ENCODE data around the gene CIDEA. TPM values are rescaled to one million over a fixed set of nuclear protein-coding genes. Genes with fewer than 3 reads are reported as not detected.
"Not testable (repeated sequence)": the region's sequence is repeated elsewhere in the genome, so short reads cannot be mapped to it uniquely, and the experiment has no call there.

Gene CIDEA
- total RNA-seq, 1 experiment from 2014 or later = not detected

GRCh38 chr18:12236141-12236540 is 18.0 kb upstream of the CIDEA start:
- Histone ChIP-seq H3K4me2 (ENCODE audit: low read depth, low read length, poor library complexity, severe bottlenecking) (no peak overlapping the region), H3K27me3 (ENCODE audit: low read length) (no peaks in the 10 kb centered on the region), H4K20me1 (ENCODE audit: insufficient read depth, low read depth, low read length) (no peaks in the 10 kb centered on the region), H3K4me1 (ENCODE audit: low read length) (peaks cover 7% of the 10 kb centered on the region), H2AFZ (ENCODE audit: low read length) (no peak overlapping the region), H3K9ac (ENCODE audit: low read length) (no peak overlapping the region), H3K4me3 (ENCODE audit: low read length) (no peak overlapping the region), H3K27ac (ENCODE audit: low read length) (no peak overlapping the region), H3K79me2 (ENCODE audit: low read length) (no peaks in the 10 kb centered on the region), H3K36me3 (ENCODE audit: insufficient read depth, low read length) (no peaks in the 10 kb centered on the region), H3K9me3 (ENCODE audit: low read length) (no peaks in the 10 kb centered on the region), H3K9me2 (replicated peaks; ENCODE audit: insufficient read depth, low read length) (no peaks in the 10 kb centered on the region)
- no peak for DNase-seq

GRCh38 chr18:12236934-12237832 is 17.0 kb upstream of the CIDEA start:
- H3K36me3 ChIP-seq (ENCODE audit: insufficient read depth, low read length) = no peaks in the 10 kb centered on the region
- H3K9me3 ChIP-seq (ENCODE audit: low read length) = no peaks in the 10 kb centered on the region
- H3K9ac ChIP-seq (ENCODE audit: low read length) = no peak overlapping the region
- H3K4me3 ChIP-seq (ENCODE audit: low read length) = no peak overlapping the region
- no peaks in the 10 kb centered on the region for H3K9me2 ChIP-seq (replicated peaks; ENCODE audit: insufficient read depth, low read length)
- no peak overlapping the region for H3K27ac ChIP-seq (ENCODE audit: low read length)
- H4K20me1 ChIP-seq (ENCODE audit: insufficient read depth, low read depth, low read length) = no peaks in the 10 kb centered on the region
- no peak overlapping the region for H2AFZ ChIP-seq (ENCODE audit: low read length)
- no peaks in the 10 kb centered on the region for H3K27me3 ChIP-seq (ENCODE audit: low read length)
- DNase-seq = peak; percentile 86
- H3K4me2 ChIP-seq (ENCODE audit: low read depth, low read length, poor library complexity, severe bottlenecking) = no peak overlapping the region
- H3K79me2 ChIP-seq (ENCODE audit: low read length) = no peaks in the 10 kb centered on the region
- peaks cover 7% of the 10 kb centered on the region for H3K4me1 ChIP-seq (ENCODE audit: low read length)

- H3K4me1 ChIP-seq (ENCODE audit: low read length) = peaks cover 7% of the 10 kb centered on the region
- no peaks in the 10 kb centered on the region for H4K20me1 ChIP-seq (ENCODE audit: insufficient read depth, low read depth, low read length)
- H3K27me3 ChIP-seq (ENCODE audit: low read length) = no peaks in the 10 kb centered on the region
- no peaks in the 10 kb centered on the region for H3K9me2 ChIP-seq (replicated peaks; ENCODE audit: insufficient read depth, low read length)
- no peaks in the 10 kb centered on the region for H3K79me2 ChIP-seq (ENCODE audit: low read length)
- no peak overlapping the region for H3K9ac ChIP-seq (ENCODE audit: low read length)
- H3K36me3 ChIP-seq (ENCODE audit: insufficient read depth, low read length) = no peaks in the 10 kb centered on the region
- no peak for DNase-seq
- H3K9me3 ChIP-seq (ENCODE audit: low read length) = no peaks in the 10 kb centered on the region
- H3K4me2 ChIP-seq (ENCODE audit: low read depth, low read length, poor library complexity, severe bottlenecking) = no peak overlapping the region
- no peak overlapping the region for H2AFZ ChIP-seq (ENCODE audit: low read length)
- H3K4me3 ChIP-seq (ENCODE audit: low read length) = no peak overlapping the region
- no peak overlapping the region for H3K27ac ChIP-seq (ENCODE audit: low read length)
Observed at GRCh38 chr18:12238826-12239225, 15.3 kb upstream of the CIDEA start.

GRCh38 chr18:12239431-12239830 is 14.7 kb upstream of the CIDEA start:
- no peak overlapping the region for H3K27ac ChIP-seq (ENCODE audit: low read length)
- no peak overlapping the region for H3K4me2 ChIP-seq (ENCODE audit: low read depth, low read length, poor library complexity, severe bottlenecking)
- no peak overlapping the region for H2AFZ ChIP-seq (ENCODE audit: low read length)

GRCh38 chr18:12242658-12243260 is 11.4 kb upstream of the CIDEA start:
- Histone ChIP-seq H3K27me3 (ENCODE audit: low read length) (no peaks in the 10 kb centered on the region), H3K4me3 (ENCODE audit: low read length) (no peak overlapping the region), H3K9me2 (replicated peaks; ENCODE audit: insufficient read depth, low read length) (no peaks in the 10 kb centered on the region), H3K4me1 (ENCODE audit: low read length) (no peaks in the 10 kb centered on the region), H3K9ac (ENCODE audit: low read length) (no peak overlapping the region), H3K79me2 (ENCODE audit: low read length) (no peaks in the 10 kb centered on the region), H2AFZ (ENCODE audit: low read length) (no peak overlapping the region), H3K27ac (ENCODE audit: low read length) (no peak overlapping the region), H3K4me2 (ENCODE audit: low read depth, low read length, poor library complexity, severe bottlenecking) (no peak overlapping the region), H3K9me3 (ENCODE audit: low read length) (no peaks in the 10 kb centered on the region), H3K36me3 (ENCODE audit: insufficient read depth, low read length) (no peaks in the 10 kb centered on the region), H4K20me1 (ENCODE audit: insufficient read depth, low read depth, low read length) (no peaks in the 10 kb centered on the region)
- DNase-seq = no peak

More at GRCh38 chr18:12239431-12239830, 14.7 kb upstream of the CIDEA start:
- no peak overlapping the region for H3K9ac ChIP-seq (ENCODE audit: low read length)
- H3K79me2 ChIP-seq (ENCODE audit: low read length) = no peaks in the 10 kb centered on the region
- no peaks in the 10 kb centered on the region for H3K9me2 ChIP-seq (replicated peaks; ENCODE audit: insufficient read depth, low read length)
- H3K27me3 ChIP-seq (ENCODE audit: low read length) = no peaks in the 10 kb centered on the region
- H3K36me3 ChIP-seq (ENCODE audit: insufficient read depth, low read length) = no peaks in the 10 kb centered on the region
- H4K20me1 ChIP-seq (ENCODE audit: insufficient read depth, low read depth, low read length) = no peaks in the 10 kb centered on the region
- no peak for DNase-seq
- H3K9me3 ChIP-seq (ENCODE audit: low read length) = no peaks in the 10 kb centered on the region
- H3K4me3 ChIP-seq (ENCODE audit: low read length) = no peak overlapping the region
- peaks cover 7% of the 10 kb centered on the region for H3K4me1 ChIP-seq (ENCODE audit: low read length)

GRCh38 chr18:12243272-12243671 is 10.9 kb upstream of the CIDEA start:
- H3K9ac ChIP-seq (ENCODE audit: low read length); H3K79me2 ChIP-seq (ENCODE audit: low read length); H3K9me2 ChIP-seq (replicated peaks; ENCODE audit: insufficient read depth, low read length); H3K4me2 ChIP-seq (ENCODE audit: low read depth, low read length, poor library complexity, severe bottlenecking); H3K27me3 ChIP-seq (ENCODE audit: low read length); H3K27ac ChIP-seq (ENCODE audit: low read length); DNase-seq; H3K4me3 ChIP-seq (ENCODE audit: low read length); H4K20me1 ChIP-seq (ENCODE audit: insufficient read depth, low read depth, low read length); H2AFZ ChIP-seq (ENCODE audit: low read length); H3K9me3 ChIP-seq (ENCODE audit: low read length); H3K36me3 ChIP-seq (ENCODE audit: insufficient read depth, low read length); H3K4me1 ChIP-seq (ENCODE audit: low read length): not testable (repeated sequence)

GRCh38 chr18:12245793-12246135 is 8.4 kb upstream of the CIDEA start:
- no peak for DNase-seq
- H3K9me3 ChIP-seq (ENCODE audit: low read length) = no peaks in the 10 kb centered on the region
- H3K79me2 ChIP-seq (ENCODE audit: low read length) = no peaks in the 10 kb centered on the region
- no peak overlapping the region for H3K9ac ChIP-seq (ENCODE audit: low read length)
- H3K9me2 ChIP-seq (replicated peaks; ENCODE audit: insufficient read depth, low read length) = no peaks in the 10 kb centered on the region
- no peak overlapping the region for H3K27ac ChIP-seq (ENCODE audit: low read length)
- H3K4me1 ChIP-seq (ENCODE audit: low read length) = no peaks in the 10 kb centered on the region
- H3K27me3 ChIP-seq (ENCODE audit: low read length) = no peaks in the 10 kb centered on the region
- H4K20me1 ChIP-seq (ENCODE audit: insufficient read depth, low read depth, low read length) = no peaks in the 10 kb centered on the region
- H3K4me2 ChIP-seq (ENCODE audit: low read depth, low read length, poor library complexity, severe bottlenecking) = no peak overlapping the region
- no peak overlapping the region for H3K4me3 ChIP-seq (ENCODE audit: low read length)
- no peaks in the 10 kb centered on the region for H3K36me3 ChIP-seq (ENCODE audit: insufficient read depth, low read length)
- H2AFZ ChIP-seq (ENCODE audit: low read length) = no peak overlapping the region

- H3K27me3 ChIP-seq (ENCODE audit: low read length) = no peaks in the 10 kb centered on the region
- H2AFZ ChIP-seq (ENCODE audit: low read length) = no peak overlapping the region
- no peak overlapping the region for H3K4me3 ChIP-seq (ENCODE audit: low read length)
- H3K9ac ChIP-seq (ENCODE audit: low read length) = no peak overlapping the region
- H3K9me3 ChIP-seq (ENCODE audit: low read length) = no peaks in the 10 kb centered on the region
- no peaks in the 10 kb centered on the region for H3K9me2 ChIP-seq (replicated peaks; ENCODE audit: insufficient read depth, low read length)
- no peaks in the 10 kb centered on the region for H3K79me2 ChIP-seq (ENCODE audit: low read length)
- no peaks in the 10 kb centered on the region for H3K4me1 ChIP-seq (ENCODE audit: low read length)
- no peak overlapping the region for H3K4me2 ChIP-seq (ENCODE audit: low read depth, low read length, poor library complexity, severe bottlenecking)
- no peak overlapping the region for H3K27ac ChIP-seq (ENCODE audit: low read length)
- DNase-seq = peak; percentile 63
- no peaks in the 10 kb centered on the region for H4K20me1 ChIP-seq (ENCODE audit: insufficient read depth, low read depth, low read length)
- no peaks in the 10 kb centered on the region for H3K36me3 ChIP-seq (ENCODE audit: insufficient read depth, low read length)
Observed at GRCh38 chr18:12246849-12247808, 7.0 kb upstream of the CIDEA start.
